ENCODE data around the gene TXNRD2. TPM values are rescaled to one million over a fixed set of nuclear protein-coding genes. Genes with fewer than 3 reads are reported as not detected.

TXNRD2 gene
- total RNA-seq, 1 experiment from 2014 or later = 22.9 TPM

- H3K36me3 Mint-ChIP-seq (ENCODE audit: insufficient read depth in 1 of 3, low read depth in 3 of 3) = peaks cover 2 to 9% (median 9%) of the 10 kb centered on the region in 3 experiments; a peak in 6 of 7 replicates
- H2AK5ac ChIP-seq (ENCODE audit: insufficient read length, low read length) = no peak overlapping the region
- peak overlapping the region; percentile 17 to 63; a peak in 3 of 5 replicates for H3K4me3 Mint-ChIP-seq
- H3K23ac ChIP-seq (ENCODE audit: insufficient read length, low read depth, low read length) = no peak overlapping the region
- no peak overlapping the region for H3K9ac ChIP-seq (ENCODE audit: extremely low read depth, insufficient read length, low read length)
- H2BK20ac ChIP-seq (ENCODE audit: low read depth, low read length, poor library complexity, severe bottlenecking) = no peak overlapping the region
- no peak overlapping the region for H3K18ac ChIP-seq (ENCODE audit: insufficient read length, low read depth, low read length)
- H3K4me1 Mint-ChIP-seq = peaks cover 5 to 14% of the 10 kb centered on the region in 2 experiments; a peak in 3 of 4 replicates
- no peak overlapping the region for H3T11ph ChIP-seq (ENCODE audit: low read length)
- no peak overlapping the region for H4K5ac ChIP-seq (ENCODE audit: insufficient read length, low read depth, low read length)
- H3K9me3 ChIP-seq (ENCODE audit: control insufficient read depth, low read depth, low read length) = no peaks in the 10 kb centered on the region
- no CpG with 5 or more reads among the region's 11 CpGs for WGBS (ENCODE audit: extremely low coverage, insufficient read length, low lambda C conversion rate)
- no peak overlapping the region for H4K91ac ChIP-seq (ENCODE audit: insufficient read length, low read depth, low read length)
- H3K9me3 Mint-ChIP-seq = no peaks in the 10 kb centered on the region
- H3K27ac Mint-ChIP-seq = peak overlapping the region in 1 of 3 experiments; percentile 65; a peak in 1 of 7 replicates
- H3K27ac ChIP-seq (ENCODE audit: insufficient read length, low read depth, low read length) = no peak overlapping the region
- H2BK120ac ChIP-seq (ENCODE audit: low read depth, low read length, poor library complexity, severe bottlenecking) = no peak overlapping the region
- H3K14ac ChIP-seq (ENCODE audit: insufficient read depth, low read length) = no peak overlapping the region
- no peak overlapping the region for H2BK5ac ChIP-seq (ENCODE audit: insufficient read length, low read length)
- H3K79me2 ChIP-seq (ENCODE audit: insufficient read depth, low read length) = no peaks in the 10 kb centered on the region
- DNase-seq = no peak
- no peak overlapping the region for H2BK12ac ChIP-seq (ENCODE audit: insufficient read length, low read depth, low read length)
- peaks cover 4% of the 10 kb centered on the region for H3K79me1 ChIP-seq (ENCODE audit: insufficient read depth, low read depth, low read length, poor library complexity, severe bottlenecking)
- TF ChIP-seq CTCF (conservative IDR thresholded peaks at IDR 0.05) = no peak
- no peak overlapping the region for H3K56ac ChIP-seq (ENCODE audit: insufficient read length, low read depth, low read length)
- H2BK15ac ChIP-seq (ENCODE audit: low read depth, low read length) = no peak overlapping the region
- no peak overlapping the region for H3K4ac ChIP-seq (ENCODE audit: low read depth, low read length)
- no peak overlapping the region for H3K4me2 ChIP-seq (ENCODE audit: insufficient read depth, insufficient read length, low read length)
- H4K20me1 ChIP-seq (ENCODE audit: control insufficient read depth, insufficient read depth, insufficient read length) = peaks cover 3% of the 10 kb centered on the region
- no peak overlapping the region for H2AFZ ChIP-seq (ENCODE audit: low read length)
- H3K27me3 Mint-ChIP-seq (ENCODE audit: low read depth) = no peaks in the 10 kb centered on the region
- H4K8ac ChIP-seq (replicated peaks; ENCODE audit: insufficient read length, low read depth, low read length) = no peak overlapping the region
- H3K27me3 ChIP-seq (ENCODE audit: insufficient read depth, low read length) = no peaks in the 10 kb centered on the region
- H3K4me1 ChIP-seq (ENCODE audit: insufficient read depth, low read length) = no peaks in the 10 kb centered on the region; the same call in 1 of the 2 replicates
- no peaks in the 10 kb centered on the region for H3K23me2 ChIP-seq (ENCODE audit: insufficient read length, low read depth, low read length, poor library complexity, severe bottlenecking)
Observed at GRCh38 chr22:19984851-19985811, 43.5 kb upstream of the TXNRD2 start.
